IMR-90 (cell line): ENCODE data around the gene AKR1E2. TPM values are rescaled to one million over a fixed set of nuclear protein-coding genes. Genes with fewer than 3 reads are reported as not detected.

ENCODE experiments used
- ATAC-seq: fragments of 200-7000 bp; cut with Tn5 transposase; 2 replicates; pipeline ENCODE4 v1.9.1; 2020; ENCODE audit warnings: low read depth, mild to moderate bottlenecking, moderate library complexity
- BruUV-seq: library from RNA; stranded (reverse); fragments of 400-500 nt; replicated peaks from 2 replicates; lab custom pipeline; 2021; lab: Mats Ljungman, UMichigan
- CTCF ChIA-PET: fragments of 300-600 bp; formaldehyde crosslinking; extraction: SDS; loops from one replicate; lab custom pipeline; 2021; ENCODE audit warnings: antibody characterized with exemption; lab: Yijun Ruan, JAX
- POLR2A ChIA-PET: fragments of 300-600 bp; sonication (Branson Sonifier 250); formaldehyde crosslinking; loops from one replicate; lab custom pipeline; 2022; ENCODE audit warnings: antibody characterized with exemption; ENCODE audit not compliant: unreplicated experiment; lab: Charles Lee
- DNase-seq: peaks from one replicate; pipeline ENCODE4 v3.0.0; 2013
- H2AFZ ChIP-seq: replicated peaks from 2 replicates; pipeline ENCODE3; 2013; ENCODE audit warnings: low read length, mild to moderate bottlenecking; ENCODE audit not compliant: poor library complexity
- H2AK5ac ChIP-seq: 2 replicates; pipeline ENCODE4 v1.6.1; 2013; ENCODE audit warnings: low read depth, low read length, inconsistent platforms
- H2AK9ac ChIP-seq: replicated peaks from 2 replicates; pipeline ENCODE3; 2013; ENCODE audit warnings: mild to moderate bottlenecking, low read depth, low read length, moderate library complexity; ENCODE audit not compliant: poor library complexity
- H2BK120ac ChIP-seq: 2 replicates; pipeline ENCODE4 v1.6.1; 2013; ENCODE audit warnings: low read depth, low read length, inconsistent platforms
- H2BK15ac ChIP-seq: 3 replicates; pipeline ENCODE4 v1.6.1; 2013; ENCODE audit warnings: low read depth, low read length, inconsistent platforms
- H2BK20ac ChIP-seq: 2 replicates; pipeline ENCODE4 v1.6.1; 2013; ENCODE audit warnings: low read depth, mild to moderate bottlenecking, inconsistent platforms, low read length, moderate library complexity
- H2BK5ac ChIP-seq: 2 replicates; pipeline ENCODE4 v1.6.1; 2013; ENCODE audit warnings: mild to moderate bottlenecking, low read depth, low read length, inconsistent platforms; ENCODE audit not compliant: poor library complexity, severe bottlenecking
- H3K14ac ChIP-seq: replicated peaks from 2 replicates; pipeline ENCODE4 v1.6.1; 2013; ENCODE audit warnings: low read depth, low read length, inconsistent platforms
- H3K18ac ChIP-seq: 2 replicates; pipeline ENCODE4 v1.6.1; 2013; ENCODE audit warnings: low read depth, low read length, control low read depth
- H3K23ac ChIP-seq: 2 replicates; pipeline ENCODE4 v1.6.1; 2013; ENCODE audit warnings: low read depth, low read length, inconsistent platforms
- H3K27ac ChIP-seq: 2 replicates; pipeline ENCODE4 v1.5.1; 2013; ENCODE audit warnings: mild to moderate bottlenecking, control low read depth, low read length; ENCODE audit not compliant: insufficient read depth
- H3K27me3 ChIP-seq: 2 replicates; pipeline ENCODE4 v1.6.1; 2013; ENCODE audit warnings: low read length; ENCODE audit not compliant: control insufficient read depth, insufficient read depth
- H3K36me3 ChIP-seq: 2 replicates; pipeline ENCODE4 v1.6.1; 2013; ENCODE audit warnings: low read length, mixed read lengths; ENCODE audit not compliant: control insufficient read depth, insufficient read depth
- H3K4ac ChIP-seq: 2 replicates; pipeline ENCODE4 v1.6.1; 2013; ENCODE audit warnings: low read depth, low read length, inconsistent platforms
- H3K4me1 ChIP-seq: 2 replicates; pipeline ENCODE4 v1.6.1; 2013; ENCODE audit warnings: low read length, mixed read lengths; ENCODE audit not compliant: control insufficient read depth, insufficient read depth
- H3K4me2 ChIP-seq: 2 replicates; pipeline ENCODE4 v1.6.1; 2013; ENCODE audit warnings: low read depth, mild to moderate bottlenecking, control low read depth, low read length, moderate library complexity
- H3K4me3 ChIP-seq: 2 replicates; pipeline ENCODE4 v1.5.1; 2013; ENCODE audit warnings: low read depth, mild to moderate bottlenecking, control low read depth, low read length, moderate library complexity; ENCODE audit not compliant: insufficient read depth
- H3K56ac ChIP-seq: 2 replicates; pipeline ENCODE4 v1.6.1; 2013; ENCODE audit warnings: low read length, inconsistent platforms; ENCODE audit not compliant: insufficient read depth; ENCODE audit errors: extremely low read depth
- H3K79me1 ChIP-seq, 2 experiments: 2 replicates each; pipeline ENCODE4 v1.6.1; 2013; ENCODE audit warnings: low read length in 2 of 2, inconsistent platforms in 1 of 2, low read depth in 1 of 2
- H3K9ac ChIP-seq: 2 replicates; pipeline ENCODE4 v1.6.1; 2013; ENCODE audit warnings: low read depth, low read length, control low read depth
- H3K9me1 ChIP-seq: 2 replicates; pipeline ENCODE4 v1.6.1; 2013; ENCODE audit warnings: low read length, inconsistent platforms; ENCODE audit not compliant: insufficient read depth
- H3K9me3 ChIP-seq: 2 replicates; pipeline ENCODE4 v1.6.1; 2013; ENCODE audit warnings: low read length; ENCODE audit not compliant: control insufficient read depth, insufficient read depth
- H4K20me1 ChIP-seq: 2 replicates; pipeline ENCODE4 v1.6.1; 2013; ENCODE audit warnings: low read length, inconsistent platforms; ENCODE audit not compliant: insufficient read depth
- H4K5ac ChIP-seq: 2 replicates; pipeline ENCODE4 v1.6.1; 2013; ENCODE audit warnings: mild to moderate bottlenecking, low read depth, low read length, control low read depth
- H4K8ac ChIP-seq, 2 experiments: 2 replicates each; pipeline ENCODE4 v1.6.1; 2013; ENCODE audit warnings: low read depth in 2 of 2, low read length in 2 of 2, control low read depth in 1 of 2, inconsistent platforms in 1 of 2
- H4K91ac ChIP-seq: 2 replicates; pipeline ENCODE4 v1.6.1; 2013; ENCODE audit warnings: low read depth, low read length, inconsistent platforms; ENCODE audit not compliant: insufficient read depth
- MAFK ChIP-seq: IDR thresholded peaks from 2 replicates; pipeline ENCODE4 v1.6.1; 2012; ENCODE audit warnings: low read depth, low read length, improper control_type of control experiment
- MXI1 ChIP-seq: IDR thresholded peaks from 2 replicates; pipeline ENCODE4 v1.6.1; 2012; ENCODE audit warnings: low read depth, mild to moderate bottlenecking, low read length, moderate library complexity, borderline replicate concordance
- RCOR1 ChIP-seq: IDR thresholded peaks from 2 replicates; pipeline ENCODE4 v1.6.1; 2012; ENCODE audit warnings: mild to moderate bottlenecking, low read length, improper control_type of control experiment; ENCODE audit not compliant: insufficient replicate concordance
- SMC3 ChIP-seq: fragments of 150-350 bp; IDR thresholded peaks from 2 replicates; pipeline ENCODE4 v1.6.1; 2016; ENCODE audit warnings: low read depth, mild to moderate bottlenecking, antibody characterized with exemption, low read length, moderate library complexity
- WGBS, 2 experiments: methylation state at CpG; one replicate each; pipeline versions ENCODE4 v1.1.5 to v1.1.7; 2013; ENCODE audit warnings: missing lambda C conversion rate in 2 of 2; ENCODE audit not compliant: insufficient read length in 1 of 2; ENCODE audit errors: extremely low coverage in 2 of 2; 5-methylcytosine and 5-hydroxymethylcytosine counted together
- dilution Hi-C: fragments of 300-500 bp; cut with HindIII; formaldehyde crosslinking; loops from one replicate; pipeline ENCODE4 v1.14.3; 2018; ENCODE audit warnings: low sequenced_read_pairs; ENCODE audit not compliant: unreplicated experiment
- in situ Hi-C: fragments of 300-500 bp; cut with MboI; formaldehyde crosslinking; loops from 3 replicates; pipeline ENCODE4 v1.14.3; 2019; ENCODE audit warnings: low sequenced_read_pairs, inconsistent platforms, mixed read lengths
- intact Hi-C: fragments of 100-400 bp; cut with micrococcal nuclease; formaldehyde crosslinking; loops from 2 replicates; pipeline ENCODE4 v1.10.0; 2022
- polyA plus RNA-seq, 3 experiments: library from polyadenylated mRNA; depleted of rRNA; stranded (reverse); fragments of >200 nt; gene quantifications; 2 replicates each; pipeline ENCODE4 v1.2.3, GENCODE V29; 2012; ENCODE audit warnings: low replicate concordance in 1 of 3
- total RNA-seq: library from RNA; depleted of rRNA; stranded (reverse); fragments of >200 nt; gene quantifications from 2 replicates; pipeline ENCODE4 v1.2.3, GENCODE V29; 2012

The AKR1E2 gene
- total and polyA plus RNA-seq, 2 of the 4 experiments (the other 2 are of a cell fraction): 1.2 to 3.4 TPM

- intact Hi-C loops (no loop called here), dilution Hi-C loops (no loop called here), in situ Hi-C loops (no loop called here)
- TF ChIP-seq SMC3: no peak
- no peak for TF ChIP-seq RCOR1
- TF ChIP-seq MXI1: no peak
- TF ChIP-seq MAFK: no peak
- no peaks in the 10 kb centered on the region for H3K9me3 ChIP-seq
- no peak overlapping the region for H3K14ac ChIP-seq
- no peak overlapping the region for H4K5ac ChIP-seq
- H3K4me2 ChIP-seq: no peak overlapping the region
- no peak overlapping the region for H2AFZ ChIP-seq
- no peak overlapping the region for H2BK120ac ChIP-seq
- H3K23ac ChIP-seq: no peak overlapping the region
- CTCF ChIA-PET: no interaction called here
- no peaks in the 10 kb centered on the region for H4K20me1 ChIP-seq
- H2BK20ac ChIP-seq: no peak overlapping the region
- no peaks in the 10 kb centered on the region for H3K79me1 ChIP-seq
- H3K27ac ChIP-seq: no peak overlapping the region
- H2AK5ac ChIP-seq: no peak overlapping the region
- H3K36me3 ChIP-seq: no peaks in the 10 kb centered on the region; the same call in 1 of the 2 replicates
- no peak for ATAC-seq
- no TSS peak for BruUV-seq
- no peaks in the 10 kb centered on the region for H3K4me1 ChIP-seq
- no peaks in the 10 kb centered on the region for H3K9me1 ChIP-seq
- POLR2A ChIA-PET: interaction anchor here (0.5 kb wide), 1 partner anchor 1816 kb away, joined by 4 read pairs; no protein-coding TSS in a partner anchor
- 95% methylated on average over 4 of the region's 9 CpGs; no CpG with 5 or more reads in 1 of the 2 experiments for WGBS, 2 experiments
- H3K56ac ChIP-seq: no peak overlapping the region
- no peak overlapping the region for H2BK5ac ChIP-seq
- no peak overlapping the region for H2BK15ac ChIP-seq
- no peak overlapping the region for H2AK9ac ChIP-seq
- H3K4ac ChIP-seq: no peak overlapping the region
- H4K91ac ChIP-seq: no peak overlapping the region
- H3K9ac ChIP-seq: no peak overlapping the region
- no peak overlapping the region for H4K8ac ChIP-seq
- H3K18ac ChIP-seq: no peak overlapping the region
- no peak for DNase-seq
- H3K27me3 ChIP-seq: no peaks in the 10 kb centered on the region
- H3K4me3 ChIP-seq: no peak overlapping the region
These were observed 61.5 kb downstream of the AKR1E2 start for GRCh38 chr10:4887501-4887900.
